Stimulated activated CD4-positive, alpha-beta T cell treated with anti-CD3 and anti-CD28 coated beads, Interleukin-12 subunit alpha, Interleukin-12 subunit beta, amount 100 ng/mL, for 24 hours (primary cell): Measurements from ENCODE around the gene PGS1.

ENCODE experiments used
- DNase-seq, 2 experiments: peaks; one replicate each; pipeline ENCODE4 v3.0.0-alpha.2; 2020; ENCODE audit warnings: low read depth in 2 of 2

PGS1 gene

DNA sequence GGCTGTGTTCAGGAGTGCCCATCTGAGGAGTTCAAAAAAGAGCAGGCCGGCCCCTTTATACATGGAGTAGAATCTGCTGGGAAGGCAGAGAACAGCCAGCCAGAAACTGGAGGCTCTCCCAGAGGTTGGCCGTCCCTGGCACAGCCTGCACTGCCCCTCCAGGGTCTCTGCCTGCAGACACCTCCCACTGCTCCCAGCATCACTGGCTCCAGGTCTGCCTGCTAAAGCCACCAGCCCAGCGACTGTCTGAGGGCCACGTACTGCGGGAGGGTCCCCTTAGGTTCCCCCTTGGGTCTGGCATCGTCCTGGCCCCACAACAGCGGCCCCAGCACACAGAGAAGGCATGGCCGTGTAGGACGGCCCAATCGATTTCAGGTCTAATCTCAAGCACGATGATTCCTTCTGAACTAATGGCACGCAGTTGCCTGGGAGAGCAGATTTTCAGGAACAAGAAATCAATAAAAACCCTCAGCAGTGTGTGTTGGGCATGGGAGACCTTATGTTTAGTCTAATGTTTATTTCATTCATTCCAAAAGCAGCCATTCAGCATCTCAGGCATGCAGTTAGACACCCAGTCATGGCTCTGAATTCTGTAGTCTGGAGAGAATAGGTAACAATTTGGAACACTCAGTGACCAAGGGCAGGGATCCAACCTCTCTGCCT is 95.6 kb downstream of the PGS1 start:
- no peak for DNase-seq
